GM18508 (cell line): ENCODE data around the gene MAGEA11.
"Not testable (repeated sequence)": the region's sequence is repeated elsewhere in the genome, so short reads cannot be mapped to it uniquely, and the experiment has no call there.

ENCODE experiments used
- ATAC-seq: cut with Tn5 transposase; IDR thresholded peaks from one replicate; pipeline ENCODE4 v1.9.1; 2021; ENCODE audit warnings: moderate number of reproducible peaks; ENCODE audit not compliant: insufficient read depth, unreplicated experiment

MAGEA11 gene

GRCh38 chrX:149716632-149717031 is 4.8 kb downstream of the MAGEA11 start:
- no peak for ATAC-seq

GRCh38 chrX:149717803-149718202 is 5.9 kb downstream of the MAGEA11 start:
- ATAC-seq = no peak

- ATAC-seq = no peak
Measured at GRCh38 chrX:149718757-149719156, 6.9 kb downstream of the MAGEA11 start.

- no peak for ATAC-seq
Measured at GRCh38 chrX:149720021-149720689, 8.3 kb downstream of the MAGEA11 start.

- ATAC-seq = not testable (repeated sequence)
Measured at GRCh38 chrX:149721241-149721640, 9.4 kb downstream of the MAGEA11 start.

GRCh38 chrX:149721778-149722177 is 9.9 kb downstream of the MAGEA11 start:
- no peak for ATAC-seq

- not testable (repeated sequence) for ATAC-seq
Measured at GRCh38 chrX:149723583-149724118, 11.8 kb downstream of the MAGEA11 start.

- ATAC-seq = not testable (repeated sequence)
Measured at GRCh38 chrX:149727308-149727707, 15.4 kb downstream of the MAGEA11 start.

GRCh38 chrX:149742269-149742668 is 30.4 kb downstream of the MAGEA11 start:
- ATAC-seq = not testable (repeated sequence)

- ATAC-seq = not testable (repeated sequence)
Measured at GRCh38 chrX:149746390-149747007, 34.6 kb downstream of the MAGEA11 start.

GRCh38 chrX:149757206-149758067 is 45.6 kb downstream of the MAGEA11 start:
- no peak for ATAC-seq

GRCh38 chrX:149758068-149758714 is 46.3 kb downstream of the MAGEA11 start:
- ATAC-seq = no peak

GRCh38 chrX:149758715-149759078 is 46.8 kb downstream of the MAGEA11 start:
- not testable (repeated sequence) for ATAC-seq

GRCh38 chrX:149759824-149760223 is 48.0 kb downstream of the MAGEA11 start:
- ATAC-seq = no peak

- ATAC-seq = no peak
Measured at GRCh38 chrX:149760965-149761364, 49.1 kb downstream of the MAGEA11 start.

GRCh38 chrX:149761858-149762674 is 50.2 kb downstream of the MAGEA11 start:
- not testable (repeated sequence) for ATAC-seq

GRCh38 chrX:149762696-149763614 is 51.1 kb downstream of the MAGEA11 start:
- no peak for ATAC-seq
